Body of pancreas (tissue), 4 donors: Measurements from ENCODE around the gene FAM222A. TPM values are rescaled to one million over a fixed set of nuclear protein-coding genes. Genes with fewer than 3 reads are reported as not detected.

Source experiments
- ATAC-seq: fragments of 150-250 bp; one replicate; pipeline ENCODE4 v1.9.1; 2016
- DNase-seq, 4 donors: peaks; one replicate each; pipeline ENCODE4 v3.0.0-alpha.2; 2019
- H3K27ac ChIP-seq, 4 donors: fragments of 200-600 bp; sonication (generic); 1 replicate in 3 of 4; 2 replicates in 1 of 4; pipeline versions ENCODE4 v1.5.1 to v1.6.1; 2016 to 2019; ENCODE audit warnings: mild to moderate bottlenecking in 1 of 4, mixed read lengths in 1 of 4, moderate library complexity in 1 of 4
- H3K27me3 ChIP-seq, 2 donors: fragments of 200-600 bp; sonication (generic); one replicate each; pipeline ENCODE4 v1.6.0; 2016; ENCODE audit warnings: mild to moderate bottlenecking in 1 of 2
- H3K36me3 ChIP-seq, 2 donors: fragments of 200-600 bp; sonication (generic); replicated peaks in 1 of 2; 2 replicates each; pipeline ENCODE4 v1.5.1; 2016; ENCODE audit warnings: low read depth in 2 of 2; ENCODE audit not compliant: insufficient read depth in 1 of 2
- H3K4me1 ChIP-seq: fragments of 200-600 bp; sonication (generic); one replicate; pipeline ENCODE4 v1.6.0; 2016
- H3K4me3 ChIP-seq, 2 donors: fragments of 200-600 bp; sonication (generic); 1 replicate in 1 of 2; 2 replicates in 1 of 2; pipeline ENCODE4 v1.5.1; 2016 to 2019
- H3K9me3 ChIP-seq, 3 donors: fragments of 200-600 bp; sonication (generic); 1 replicate in 2 of 3; 2 replicates in 1 of 3; pipeline ENCODE4 v1.5.1; 2016
- CTCF ChIP-seq, 7 experiments: fragments of 450-650 bp in 4 of 7; fragments of 200-600 bp in 3 of 7; sonication (generic) in 3 of 7; IDR thresholded peaks; one replicate each; pipeline ENCODE4 v1.5.1; 2016 to 2019; ENCODE audit warnings: antibody characterized with exemption in 7 of 7
- POLR2A ChIP-seq, 3 donors: fragments of 450-650 bp; IDR thresholded peaks; one replicate each; pipeline ENCODE4 v1.6.1; 2016; ENCODE audit warnings: antibody characterized with exemption in 3 of 3, mild to moderate bottlenecking in 2 of 3
- WGBS, 2 donors: methylation state at CpG; one replicate each; pipeline ENCODE4 v1.1.5; 2017; 5-methylcytosine and 5-hydroxymethylcytosine counted together
- intact Hi-C: fragments of 100-400 bp; cut with DNase I; formaldehyde crosslinking; loops from one replicate; pipeline ENCODE4 v1.15.1; 2023
- total RNA-seq, 2 donors: library from RNA; depleted of rRNA; stranded (reverse); fragments of >200 nt; gene quantifications; one replicate each; pipeline ENCODE4 v1.1.0, GENCODE V29; 2016

Gene FAM222A
- total RNA-seq, 2 donors from 2014 or later, result 8.0 to 16.2 TPM

- peaks cover 33% of the 10 kb centered on the region for H3K4me1 ChIP-seq
- H3K9me3 ChIP-seq, result no peaks in the 10 kb centered on the region
- H3K27me3 ChIP-seq, result no peaks in the 10 kb centered on the region
- DNase-seq (no peak), ATAC-seq (no peak)
- H3K4me3 ChIP-seq, result no peak overlapping the region
- TF ChIP-seq CTCF (IDR thresholded peaks at IDR 0.05), result no peak
- no peak for TF ChIP-seq POLR2A (IDR thresholded peaks at IDR 0.05)
- no peak overlapping the region for H3K27ac ChIP-seq
- intact Hi-C loops, result no loop called here
- H3K36me3 ChIP-seq, result no peaks in the 10 kb centered on the region
- WGBS, 2 donors, result 87 to 90% methylated on average over 4 of the region's 4 CpGs
These were observed 8.3 kb upstream of the FAM222A start for GRCh38 chr12:109705291-109705690.

GRCh38 chr12:109706398-109706746 lies 7.3 kb upstream of the FAM222A start:
- Histone ChIP-seq H3K27ac (peak overlapping the region in 3 of 4 donors; percentile 22 to 60 (median 46)), H3K4me3 (no peak overlapping the region)
- WGBS, 2 donors, result 47 to 50% methylated on average over 2 of the region's 2 CpGs

GRCh38 chr12:109706747-109707469 lies 6.7 kb upstream of the FAM222A start:
- Histone ChIP-seq H3K27ac (peak overlapping the region in 3 of 4 donors; percentile 22 to 60 (median 46)), H3K4me3 (no peak overlapping the region), H3K9me3 (no peaks in the 10 kb centered on the region), H3K4me1 (peaks cover 49% of the 10 kb centered on the region), H3K36me3 (no peaks in the 10 kb centered on the region), H3K27me3 (no peaks in the 10 kb centered on the region)
- WGBS, 2 donors, result 14 to 16% methylated on average over 7 to 10 of the region's 10 CpGs
- TF ChIP-seq POLR2A (IDR thresholded peaks at IDR 0.05) (no peak), CTCF (IDR thresholded peaks at IDR 0.05) (no peak)
- ATAC-seq (peak; percentile 76), DNase-seq (peak; percentile 39 to 66 (median 51))
- intact Hi-C loops, result no loop called here

More at GRCh38 chr12:109706398-109706746, 7.3 kb upstream of the FAM222A start:
- Histone ChIP-seq H3K9me3 (no peaks in the 10 kb centered on the region), H3K4me1 (peaks cover 43% of the 10 kb centered on the region), H3K27me3 (no peaks in the 10 kb centered on the region), H3K36me3 (no peaks in the 10 kb centered on the region)
- DNase-seq (no peak), ATAC-seq (no peak)
- intact Hi-C loops, result no loop called here
- no peak for TF ChIP-seq CTCF (IDR thresholded peaks at IDR 0.05)
- no peak for TF ChIP-seq POLR2A (IDR thresholded peaks at IDR 0.05)

GRCh38 chr12:109707470-109707821 lies 6.2 kb upstream of the FAM222A start:
- TF ChIP-seq POLR2A (IDR thresholded peaks at IDR 0.05), result no peak
- TF ChIP-seq CTCF (IDR thresholded peaks at IDR 0.05), result no peak
- H3K36me3 ChIP-seq, result no peaks in the 10 kb centered on the region
- H3K27ac ChIP-seq, result peak overlapping the region in 3 of 4 donors; percentile 22 to 60 (median 50)
- no peak overlapping the region for H3K4me3 ChIP-seq
- H3K27me3 ChIP-seq, result no peaks in the 10 kb centered on the region
- DNase-seq (no peak), ATAC-seq (no peak)
- no peaks in the 10 kb centered on the region for H3K9me3 ChIP-seq
- intact Hi-C loops, result no loop called here
- H3K4me1 ChIP-seq, result peaks cover 54% of the 10 kb centered on the region
- WGBS, 2 donors, result 5 to 23% methylated on average over 4 of the region's 4 CpGs

GRCh38 chr12:109708939-109709338 lies 4.7 kb upstream of the FAM222A start:
- Histone ChIP-seq H3K36me3 (no peaks in the 10 kb centered on the region), H3K9me3 (no peaks in the 10 kb centered on the region), H3K27me3 (no peaks in the 10 kb centered on the region), H3K4me1 (peaks cover 64% of the 10 kb centered on the region), H3K4me3 (no peak overlapping the region), H3K27ac (peak overlapping the region; percentile 15 to 64 (median 55))
- no peak for ATAC-seq
- 49 to 62% methylated on average over 5 of the region's 5 CpGs for WGBS, 2 donors
- intact Hi-C loops, result no loop called here
- DNase-seq, result no peak
- TF ChIP-seq POLR2A (IDR thresholded peaks at IDR 0.05) (no peak), CTCF (IDR thresholded peaks at IDR 0.05) (no peak)
